HFF-Myc (cell line): ENCODE results near the gene CCR2.

Experiments used
- DNase-seq: peaks from one replicate; pipeline ENCODE4 v3.0.0-alpha.2; 2011; ENCODE audit warnings: low read depth; ENCODE audit errors: extremely low read depth
- H3K4me3 ChIP-seq: replicated peaks from 2 replicates; pipeline ENCODE4 v1.5.1; 2011; ENCODE audit warnings: low read depth, mild to moderate bottlenecking, control low read depth, low read length
- CTCF ChIP-seq: IDR thresholded peaks from 2 replicates; pipeline ENCODE4 v1.5.1; 2012; ENCODE audit warnings: mild to moderate bottlenecking, low read depth, low read length, control low read depth; ENCODE audit errors: missing control alignments

The CCR2 gene

GRCh38 chr3:46338840-46339239 lies 15.1 kb upstream of the CCR2 start:
- no peak overlapping the region for H3K4me3 ChIP-seq
- no peak for TF ChIP-seq CTCF
- DNase-seq, result no peak

- DNase-seq, result no peak
- no peak overlapping the region for H3K4me3 ChIP-seq
- TF ChIP-seq CTCF, result no peak
Measured at GRCh38 chr3:46344476-46344875, 9.4 kb upstream of the CCR2 start.

GRCh38 chr3:46348823-46349482 lies 5.0 kb upstream of the CCR2 start:
- H3K4me3 ChIP-seq, result no peak overlapping the region
- DNase-seq, result no peak
- no peak for TF ChIP-seq CTCF

GRCh38 chr3:46349484-46350261 lies 4.2 kb upstream of the CCR2 start:
- DNase-seq, result no peak
- no peak overlapping the region for H3K4me3 ChIP-seq
- no peak for TF ChIP-seq CTCF

- no peak overlapping the region for H3K4me3 ChIP-seq
Measured at GRCh38 chr3:46350262-46350565, 3.7 kb upstream of the CCR2 start.

GRCh38 chr3:46351646-46352045 lies 2.3 kb upstream of the CCR2 start:
- H3K4me3 ChIP-seq, result no peak overlapping the region
- no peak for TF ChIP-seq CTCF
- DNase-seq, result no peak

More at GRCh38 chr3:46350262-46350565, 3.7 kb upstream of the CCR2 start:
- TF ChIP-seq CTCF, result no peak
- DNase-seq, result no peak

- TF ChIP-seq CTCF, result no peak
- no peak overlapping the region for H3K4me3 ChIP-seq
- no peak for DNase-seq
Measured at GRCh38 chr3:46353090-46353489, 821 bp upstream of the CCR2 start.
